ENCODE results near the gene RNF130.
"Not testable (repeated sequence)": the region's sequence is repeated elsewhere in the genome, so short reads cannot be mapped to it uniquely, and the experiment has no call there.

Gene RNF130

GRCh38 chr5:179960204-179960831, 111.2 kb downstream of the RNF130 start:
- DNase-seq, result no peak

GRCh38 chr5:179959641-179960040, 111.9 kb downstream of the RNF130 start:
- DNase-seq, result no peak

- not testable (repeated sequence) for DNase-seq
These were observed 112.4 kb downstream of the RNF130 start for GRCh38 chr5:179959118-179959517.

GRCh38 chr5:179955630-179956029, 115.9 kb downstream of the RNF130 start:
- DNase-seq, result no peak

DNA sequence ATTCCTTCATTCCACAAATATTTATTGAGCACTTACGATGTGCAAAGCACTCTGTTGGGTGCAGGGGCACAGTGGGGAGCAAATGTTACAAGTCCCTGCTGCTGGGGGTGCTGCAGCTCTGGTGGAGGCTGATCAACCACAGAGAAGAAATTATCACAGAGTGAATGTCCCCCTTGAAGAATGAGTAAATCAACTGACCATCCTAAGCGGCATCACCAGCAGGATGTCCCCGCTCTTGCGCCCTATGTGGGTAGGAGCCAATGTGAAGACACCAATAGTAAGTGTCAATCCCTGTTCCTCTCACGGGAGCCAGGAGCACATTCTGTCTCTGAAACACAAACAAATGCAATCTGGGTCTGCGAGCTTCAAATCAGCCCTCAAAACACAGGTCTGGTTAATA, 116.5 kb downstream of the RNF130 start:
- no peak for DNase-seq

DNA sequence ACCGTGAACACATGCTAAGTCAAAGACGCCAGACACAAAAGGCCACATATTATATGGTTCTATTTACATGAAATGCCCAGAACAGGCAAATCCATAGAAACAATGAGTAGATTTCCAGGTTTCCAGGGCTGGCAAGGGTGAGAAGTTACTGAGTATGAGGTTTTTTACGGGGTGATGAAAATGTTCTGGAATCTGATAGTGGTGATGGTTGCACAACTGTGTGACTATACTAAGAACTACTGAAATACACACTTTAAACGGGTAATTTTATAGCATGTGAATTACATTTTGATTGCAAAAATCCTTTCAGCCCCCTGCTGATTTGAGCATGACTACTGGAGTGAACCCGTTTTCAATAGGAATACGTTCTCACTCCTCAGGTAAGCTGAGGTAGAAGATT, 117.1 kb downstream of the RNF130 start:
- DNase-seq, result no peak

DNA sequence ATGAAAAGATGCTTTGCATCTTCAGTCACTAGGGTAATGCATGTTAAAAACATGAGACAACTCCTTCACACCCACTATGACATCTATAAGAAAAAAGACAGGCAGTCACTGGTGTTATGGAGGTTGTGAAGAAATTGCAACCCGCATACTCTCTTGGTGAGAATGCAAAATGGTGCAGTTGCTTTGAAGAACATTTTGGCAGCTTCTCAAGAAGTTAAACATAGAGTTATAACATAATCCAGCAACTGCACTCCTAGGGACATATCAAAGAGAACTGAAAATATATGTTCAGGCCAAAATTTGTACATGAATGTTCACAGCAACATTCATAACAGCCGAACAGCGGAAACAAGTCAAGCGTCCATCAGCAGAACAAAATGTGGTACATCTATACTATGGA, 117.6 kb downstream of the RNF130 start:
- no peak for DNase-seq

DNA sequence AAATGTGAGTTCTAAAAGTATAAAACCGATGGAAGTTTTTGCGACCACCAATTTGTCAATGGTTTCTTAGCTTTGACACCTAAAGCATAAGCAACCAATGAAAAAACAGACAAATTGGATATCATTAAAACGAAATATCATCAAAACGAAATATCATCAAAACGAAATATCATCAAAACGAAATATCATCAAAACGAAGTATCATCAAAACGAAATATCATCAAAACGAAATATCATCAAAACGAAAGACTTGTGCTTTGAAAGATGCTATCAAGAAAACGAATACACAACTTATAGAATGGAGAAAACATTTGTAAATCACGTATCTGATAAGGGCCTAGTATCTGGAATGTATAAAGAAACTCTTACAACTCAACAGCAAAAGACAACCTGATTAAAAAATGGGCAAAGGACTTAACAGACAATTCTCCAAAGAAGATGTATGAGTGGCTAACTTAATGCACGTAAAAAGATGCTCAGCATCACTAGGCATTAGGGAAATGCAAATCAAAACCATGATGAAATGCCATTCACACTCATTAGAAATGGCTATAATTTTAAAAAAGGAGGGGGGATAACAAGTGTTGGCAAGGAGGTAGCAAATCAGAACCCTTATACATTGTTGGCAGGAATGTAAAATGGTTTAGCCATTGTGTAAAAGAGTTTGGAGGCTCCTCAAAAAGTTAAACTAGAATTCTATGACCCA, 134.4 kb downstream of the RNF130 start:
- no peak for DNase-seq

GRCh38 chr5:179930788-179931473, 140.6 kb downstream of the RNF130 start:
- DNase-seq, result no peak

GRCh38 chr5:179927824-179928223, 143.7 kb downstream of the RNF130 start:
- no peak for DNase-seq

DNA sequence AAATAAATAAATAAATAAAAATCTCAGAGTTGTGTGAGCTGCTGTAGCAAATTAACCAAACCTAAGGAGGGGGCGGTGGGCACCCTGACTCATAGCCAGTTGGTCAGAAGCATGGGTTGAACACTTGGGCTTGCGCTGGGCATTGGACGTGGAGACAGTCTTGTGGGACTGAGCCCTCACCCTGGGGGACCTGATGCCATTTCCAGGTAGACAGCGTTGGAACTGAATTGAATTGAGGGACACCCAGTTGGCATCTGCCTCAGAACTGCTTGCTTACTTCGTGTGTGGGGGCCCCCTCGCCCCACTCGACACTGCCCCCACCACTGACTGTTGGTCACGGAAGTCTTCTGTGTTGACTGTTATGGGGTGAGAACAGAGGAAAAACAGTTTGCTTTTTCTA, 144.9 kb downstream of the RNF130 start:
- DNase-seq, result no peak

- no peak for DNase-seq
These were observed 148.1 kb downstream of the RNF130 start for GRCh38 chr5:179923436-179923835.

- DNase-seq, result no peak
These were observed 151.4 kb downstream of the RNF130 start for GRCh38 chr5:179920175-179920574.

DNA sequence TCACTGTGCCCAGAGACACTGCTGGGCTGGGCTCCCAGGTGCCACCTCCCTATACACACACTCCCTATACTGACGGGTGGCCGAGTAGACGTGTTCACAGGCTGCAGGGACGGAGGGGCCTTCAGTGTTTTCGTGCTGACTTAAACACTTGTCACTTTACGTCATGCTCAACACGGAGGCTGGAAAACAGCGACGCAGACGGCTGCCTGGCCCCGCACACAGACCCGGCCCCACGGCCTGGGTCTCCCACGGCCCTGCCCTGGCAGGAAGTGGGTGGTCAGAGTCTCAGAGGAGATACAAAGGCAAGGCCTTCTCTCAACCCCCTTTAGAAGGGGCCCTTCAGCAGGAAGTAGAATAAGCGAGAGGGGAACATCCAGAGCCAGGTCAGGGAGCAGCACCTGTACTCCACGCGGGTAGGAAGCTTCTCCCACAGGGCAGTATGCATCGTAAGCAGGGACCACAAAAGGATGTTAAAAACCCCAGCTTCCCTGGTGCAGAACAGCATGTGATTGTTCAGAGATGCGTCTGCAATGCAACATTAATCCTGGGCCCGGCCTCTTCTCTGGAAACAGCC, 152.0 kb downstream of the RNF130 start:
- DNase-seq, result no peak

DNA sequence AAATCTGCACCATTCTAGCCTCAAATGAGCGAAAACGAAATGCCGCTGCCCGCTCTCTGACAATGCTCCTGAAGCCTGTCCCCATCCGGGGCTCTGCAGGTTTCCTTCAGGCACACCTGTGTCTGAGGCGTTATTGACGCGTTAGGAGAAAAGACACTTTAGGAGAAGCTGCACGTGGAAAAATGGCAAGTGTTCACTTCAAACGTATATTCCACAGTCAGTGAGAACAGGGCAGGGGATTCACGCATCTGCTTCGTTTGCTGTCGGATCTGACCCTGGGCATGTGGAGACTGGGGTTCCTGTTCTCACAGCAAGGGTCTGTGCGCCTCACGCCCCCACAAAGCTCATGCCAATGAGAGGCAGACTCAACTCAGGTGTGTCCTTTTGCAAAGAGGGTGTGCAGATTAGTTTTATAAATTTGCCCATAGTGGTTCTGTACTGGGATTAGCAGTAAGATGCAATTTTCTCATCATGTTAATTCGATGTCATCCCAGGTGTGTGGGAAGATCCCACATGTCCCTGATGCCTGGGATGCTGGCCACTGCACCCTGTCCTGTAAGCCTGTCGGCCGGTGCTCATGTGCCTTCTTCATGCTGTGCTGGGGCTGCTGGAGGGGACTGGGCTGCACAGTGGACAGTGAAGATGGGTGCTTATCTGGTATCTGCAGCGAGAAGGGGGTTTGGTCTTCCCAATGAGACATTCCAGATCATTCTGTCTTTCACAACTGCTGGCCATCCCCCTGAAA, 152.6 kb downstream of the RNF130 start:
- no peak for DNase-seq

- DNase-seq, result no peak
These were observed 155.0 kb downstream of the RNF130 start for GRCh38 chr5:179916523-179916922.

DNA sequence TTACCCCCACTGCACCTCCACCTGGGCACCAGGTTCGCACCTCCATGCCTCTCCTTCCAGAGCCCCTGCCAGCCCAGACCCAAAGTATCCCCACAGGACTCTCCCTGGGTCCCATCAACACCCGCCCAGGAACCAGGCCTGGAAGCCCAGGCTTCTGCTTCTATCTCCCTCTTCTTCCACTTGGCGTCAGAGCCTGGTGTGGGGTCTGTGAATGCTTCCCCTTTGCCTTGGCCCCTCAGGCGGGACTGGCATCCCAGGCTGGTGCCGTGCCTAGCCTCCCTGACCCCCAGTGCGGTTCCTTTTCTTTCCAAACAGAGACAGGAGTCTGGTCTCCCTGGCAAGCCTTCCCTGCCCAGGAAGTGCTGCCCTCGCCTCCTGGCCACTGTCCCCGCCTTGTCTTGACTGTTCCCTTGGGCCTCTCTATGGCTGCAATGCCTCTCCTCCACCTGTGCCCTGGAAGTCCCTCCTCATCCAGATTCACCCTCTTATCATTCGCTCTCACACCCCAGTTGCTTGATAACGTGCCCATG, 156.1 kb downstream of the RNF130 start:
- no peak for DNase-seq

DNA sequence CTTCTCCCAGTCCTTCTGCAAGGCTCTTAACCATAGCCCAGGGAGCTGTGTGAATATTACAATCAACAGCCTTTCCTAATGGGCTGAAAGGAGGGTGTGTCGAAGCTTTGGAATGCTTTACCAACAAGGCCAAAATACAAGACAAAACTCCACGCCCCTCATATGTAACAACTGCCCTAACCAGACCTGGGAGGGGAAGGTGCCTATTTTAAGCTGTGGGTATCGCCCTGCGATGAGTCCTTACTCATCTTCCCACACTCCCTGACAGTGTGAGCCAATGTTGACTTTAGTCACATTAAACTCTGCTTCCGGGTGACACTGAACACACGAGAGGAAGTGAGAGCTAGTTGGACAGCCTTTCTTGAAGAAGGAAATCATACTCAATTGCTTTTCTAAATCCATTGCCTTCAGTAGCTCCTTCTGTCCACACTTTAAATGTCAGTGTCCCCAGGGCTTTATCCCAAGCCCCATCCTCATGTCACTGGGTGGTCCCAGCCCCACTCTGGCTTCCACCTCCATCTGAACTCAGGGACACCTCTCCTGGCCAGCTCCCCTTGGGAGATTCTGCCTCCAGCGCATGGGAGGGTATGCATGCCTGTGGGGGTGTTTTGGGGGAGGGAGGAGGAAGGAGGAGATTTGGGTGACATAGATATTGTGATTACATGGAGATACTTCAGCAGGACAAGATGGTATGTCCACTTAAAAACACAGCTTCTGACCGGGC, 157.4 kb downstream of the RNF130 start:
- DNase-seq, result no peak

GRCh38 chr5:179913461-179913860, 158.1 kb downstream of the RNF130 start:
- DNase-seq, result no peak

GRCh38 chr5:179912951-179913350, 158.6 kb downstream of the RNF130 start:
- no peak for DNase-seq

GRCh38 chr5:179912386-179912785, 159.2 kb downstream of the RNF130 start:
- DNase-seq, result no peak

GRCh38 chr5:179909224-179909623, 162.3 kb downstream of the RNF130 start:
- no peak for DNase-seq
